Measurements from ENCODE around the gene IDUA.

IDUA gene

GRCh38 chr4:1026115-1026514 is 39.3 kb downstream of the IDUA start:
- peak; percentile 92 for DNase-seq (ENCODE audit: low spot score)
- in situ Hi-C loops (cut with MboI; ENCODE audit: low sequenced_read_pairs, unreplicated experiment): no loop called here
- no peak for TF ChIP-seq CTCF (IDR thresholded peaks at IDR 0.05; ENCODE audit: borderline replicate concordance, control extremely low read depth, extremely low read depth, insufficient read depth, missing control alignments)

GRCh38 chr4:1027219-1027914 is 40.5 kb downstream of the IDUA start:
- no peak for TF ChIP-seq CTCF (IDR thresholded peaks at IDR 0.05; ENCODE audit: borderline replicate concordance, control extremely low read depth, extremely low read depth, insufficient read depth, missing control alignments)
- in situ Hi-C loops (cut with MboI; ENCODE audit: low sequenced_read_pairs, unreplicated experiment): no loop called here
- no peak for DNase-seq (ENCODE audit: low spot score)

GRCh38 chr4:1027915-1028238 is 41.0 kb downstream of the IDUA start:
- no peak for TF ChIP-seq CTCF (IDR thresholded peaks at IDR 0.05; ENCODE audit: borderline replicate concordance, control extremely low read depth, extremely low read depth, insufficient read depth, missing control alignments)

GRCh38 chr4:1028574-1029220 is 41.9 kb downstream of the IDUA start:
- no peak for TF ChIP-seq CTCF (IDR thresholded peaks at IDR 0.05; ENCODE audit: borderline replicate concordance, control extremely low read depth, extremely low read depth, insufficient read depth, missing control alignments)
- in situ Hi-C loops (cut with MboI; ENCODE audit: low sequenced_read_pairs, unreplicated experiment): no loop called here
- no peak for DNase-seq (ENCODE audit: low spot score)

More at GRCh38 chr4:1027915-1028238, 41.0 kb downstream of the IDUA start:
- no peak for DNase-seq (ENCODE audit: low spot score)
- in situ Hi-C loops (cut with MboI; ENCODE audit: low sequenced_read_pairs, unreplicated experiment): no loop called here

GRCh38 chr4:1029529-1029928 is 42.7 kb downstream of the IDUA start:
- in situ Hi-C loops (cut with MboI; ENCODE audit: low sequenced_read_pairs, unreplicated experiment): no loop called here
- no peak for DNase-seq (ENCODE audit: low spot score)
- no peak for TF ChIP-seq CTCF (IDR thresholded peaks at IDR 0.05; ENCODE audit: borderline replicate concordance, control extremely low read depth, extremely low read depth, insufficient read depth, missing control alignments)

- in situ Hi-C loops (cut with MboI; ENCODE audit: low sequenced_read_pairs, unreplicated experiment): no loop called here
- DNase-seq (ENCODE audit: low spot score): no peak
- TF ChIP-seq CTCF (IDR thresholded peaks at IDR 0.05; ENCODE audit: borderline replicate concordance, control extremely low read depth, extremely low read depth, insufficient read depth, missing control alignments): no peak
Observed at GRCh38 chr4:1030031-1030430, 43.2 kb downstream of the IDUA start.
